ENCODE measurements around the gene LGALS3.

Gene LGALS3

DNA sequence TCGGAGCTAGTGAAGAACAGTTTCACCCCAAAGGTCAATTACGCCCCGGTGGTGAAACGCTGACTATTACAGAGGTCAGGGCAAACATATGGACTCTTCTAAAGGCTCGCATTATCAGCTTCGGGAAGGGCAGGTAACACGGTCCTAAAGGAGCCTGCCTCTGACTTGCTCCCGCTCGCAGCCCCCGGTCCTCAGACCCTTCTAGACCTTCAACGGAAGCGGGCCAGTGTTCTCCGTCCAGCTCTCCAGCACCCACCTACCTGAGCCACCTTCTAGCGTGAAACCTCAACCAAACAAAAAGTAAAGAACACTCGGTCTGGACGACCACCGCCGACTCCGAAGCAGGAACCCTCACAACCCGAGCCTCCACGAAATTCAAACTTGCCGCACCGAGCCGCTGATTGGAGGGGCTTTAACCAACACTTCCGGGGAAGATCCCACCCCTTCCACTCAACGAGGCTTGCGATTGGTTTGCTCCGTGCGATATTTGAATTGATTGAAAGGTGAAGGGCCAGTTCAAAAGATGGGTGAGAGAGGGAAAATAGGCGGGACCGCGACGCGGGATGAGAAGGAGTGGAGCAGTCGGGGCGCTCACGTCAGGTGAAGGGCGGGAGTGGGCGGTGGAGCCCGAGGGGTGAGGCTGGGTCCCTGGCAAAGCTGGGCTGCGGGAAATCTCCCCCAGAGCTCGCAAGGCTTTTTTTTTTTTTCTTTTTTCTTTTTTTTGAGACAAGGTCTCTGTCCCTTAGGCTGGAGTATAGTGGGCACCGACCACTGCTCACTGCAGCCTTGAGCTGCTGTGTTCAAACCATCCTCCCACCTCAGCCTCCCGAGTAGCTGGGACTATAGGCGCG lies 62.4 kb downstream of the LGALS3 start, which contains the start of gene DLGAP5:
Gene DLGAP5, minus strand, starts transcription at position 383 of the 851 bp plus-strand sequence. CDS start 2,406 bp downstream, outside the sequence.
- peak; percentile 93 for DNase-seq

DNA sequence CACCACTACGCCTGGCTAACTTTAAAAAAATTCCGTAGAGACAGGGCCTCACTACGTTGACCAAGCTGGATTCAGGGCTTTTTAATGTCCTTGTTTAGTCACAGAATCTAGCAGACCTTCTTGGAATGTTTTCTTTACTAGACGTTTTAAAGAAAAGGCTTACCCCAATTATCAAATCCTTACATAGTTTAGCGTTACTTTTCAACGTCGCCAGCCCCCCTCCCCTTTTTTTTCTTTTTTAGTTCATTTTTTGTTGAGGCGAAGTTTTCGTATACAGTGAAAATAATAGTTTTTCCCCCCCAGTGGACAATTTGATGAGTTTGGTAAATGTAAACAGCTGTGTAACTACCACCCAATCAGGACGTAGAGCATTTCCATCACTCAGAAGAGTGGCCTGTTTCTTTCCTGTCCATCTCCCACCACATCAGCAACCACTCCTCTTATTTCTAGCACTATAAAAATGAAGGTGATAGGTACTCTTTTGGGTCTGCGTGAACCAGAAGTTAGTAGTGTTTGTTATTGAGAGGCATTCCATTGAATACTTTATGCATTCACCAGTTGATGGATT lies 63.1 kb downstream of the LGALS3 start:
- no peak for DNase-seq

DNA sequence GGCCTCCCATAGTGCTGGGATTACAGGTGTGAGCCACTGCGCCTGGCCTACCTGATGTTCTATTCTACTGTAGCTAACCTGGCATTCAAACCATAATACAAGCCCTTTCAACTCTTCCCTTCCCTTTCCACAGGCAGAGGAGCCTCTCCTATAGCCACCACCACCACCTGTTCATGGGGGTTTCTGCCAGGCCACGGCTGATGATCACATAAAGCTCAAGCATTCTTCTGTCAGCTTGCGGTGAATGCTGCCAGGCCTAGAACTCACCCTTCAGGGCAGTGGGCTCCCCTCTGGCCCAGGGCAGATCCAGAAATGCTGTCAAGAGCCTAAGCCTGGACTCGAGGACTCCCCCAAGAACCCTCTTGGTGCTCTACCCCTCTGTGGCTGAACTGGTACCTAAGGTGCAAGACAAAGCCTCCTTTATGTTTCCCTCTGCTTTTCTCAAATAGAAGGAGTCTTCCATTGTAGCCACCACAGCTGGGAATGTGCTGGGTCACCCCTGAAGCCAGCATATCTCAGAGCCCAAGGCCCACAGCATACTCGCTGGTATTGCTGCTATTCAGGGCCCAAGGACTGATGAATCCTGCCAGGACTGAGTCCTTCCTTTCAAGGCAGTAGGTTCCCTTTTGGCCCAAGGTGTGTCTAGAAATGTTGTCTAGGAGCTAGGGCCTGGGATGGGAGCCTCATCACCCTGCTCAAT lies 65.8 kb downstream of the LGALS3 start:
- DNase-seq = no peak
